Body of pancreas (tissue), 4 donors: ENCODE measurements around the gene MARCHF3.

Experiments
- POLR2A ChIP-seq, 3 donors: fragments of 450-650 bp; IDR thresholded peaks; one replicate each; pipeline ENCODE4 v1.6.1; 2016; ENCODE audit warnings: antibody characterized with exemption in 3 of 3, mild to moderate bottlenecking in 2 of 3
- TF ChIP-seq, protein P1 (sequence below), 7 experiments: fragments of 450-650 bp in 4 of 7; fragments of 200-600 bp in 3 of 7; sonication (generic) in 3 of 7; IDR thresholded peaks; one replicate each; pipeline ENCODE4 v1.5.1; 2016 to 2019; ENCODE audit warnings: antibody characterized with exemption in 7 of 7

DNA sequence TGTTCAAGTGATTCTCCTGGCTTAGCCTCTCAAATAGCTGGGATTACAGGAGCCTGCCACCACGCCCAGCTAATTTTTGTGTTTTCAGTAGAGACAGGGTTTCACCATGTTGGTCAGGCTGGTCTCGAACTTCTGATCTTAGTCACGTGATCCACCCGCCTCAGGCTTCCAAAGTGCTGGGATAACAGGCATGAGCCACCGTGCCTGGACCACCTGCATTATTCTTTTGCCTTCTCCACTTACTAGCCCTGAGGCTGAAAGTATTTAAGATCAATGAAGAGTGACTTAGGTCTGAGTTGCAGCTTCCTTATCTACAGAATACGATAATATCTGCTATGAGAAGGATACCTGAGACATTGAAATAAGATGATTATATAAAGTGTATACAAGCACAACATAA lies 129.6 kb downstream of the MARCHF3 start:
- TF ChIP-seq, protein P1, sequence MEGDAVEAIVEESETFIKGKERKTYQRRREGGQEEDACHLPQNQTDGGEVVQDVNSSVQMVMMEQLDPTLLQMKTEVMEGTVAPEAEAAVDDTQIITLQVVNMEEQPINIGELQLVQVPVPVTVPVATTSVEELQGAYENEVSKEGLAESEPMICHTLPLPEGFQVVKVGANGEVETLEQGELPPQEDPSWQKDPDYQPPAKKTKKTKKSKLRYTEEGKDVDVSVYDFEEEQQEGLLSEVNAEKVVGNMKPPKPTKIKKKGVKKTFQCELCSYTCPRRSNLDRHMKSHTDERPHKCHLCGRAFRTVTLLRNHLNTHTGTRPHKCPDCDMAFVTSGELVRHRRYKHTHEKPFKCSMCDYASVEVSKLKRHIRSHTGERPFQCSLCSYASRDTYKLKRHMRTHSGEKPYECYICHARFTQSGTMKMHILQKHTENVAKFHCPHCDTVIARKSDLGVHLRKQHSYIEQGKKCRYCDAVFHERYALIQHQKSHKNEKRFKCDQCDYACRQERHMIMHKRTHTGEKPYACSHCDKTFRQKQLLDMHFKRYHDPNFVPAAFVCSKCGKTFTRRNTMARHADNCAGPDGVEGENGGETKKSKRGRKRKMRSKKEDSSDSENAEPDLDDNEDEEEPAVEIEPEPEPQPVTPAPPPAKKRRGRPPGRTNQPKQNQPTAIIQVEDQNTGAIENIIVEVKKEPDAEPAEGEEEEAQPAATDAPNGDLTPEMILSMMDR (IDR thresholded peaks at IDR 0.05) = no peak
- no peak for TF ChIP-seq POLR2A (IDR thresholded peaks at IDR 0.05)
